Colon (tissue), 2 donors: ENCODE data around the gene RPS15.

ENCODE experiments used
- FAIRE-seq: peaks from 2 replicates; lab custom pipeline; 2012; peaks lifted over from hg19 to GRCh38; lab: Jason Lieb, UNC
- donor health status: control.
- donor health status: control.

RPS15 gene

GRCh38 chr19:1438035-1438932 is at the start of gene RPS15:
Gene RPS15, plus strand, starts transcription at chr19:1438396. Its CDS starts 30 bp downstream, at chr19:1438426.
- no peak for FAIRE-seq

GRCh38 chr19:1388637-1389026 is 49.6 kb upstream of the RPS15 start:
- FAIRE-seq, result no peak

- no peak for FAIRE-seq
Observed at GRCh38 chr19:1389033-1389940, 48.9 kb upstream of the RPS15 start.

GRCh38 chr19:1390890-1391423 is 47.2 kb upstream of the RPS15 start:
- no peak for FAIRE-seq

GRCh38 chr19:1392407-1392806 is 45.8 kb upstream of the RPS15 start:
- FAIRE-seq, result no peak

GRCh38 chr19:1392939-1393530 is 45.2 kb upstream of the RPS15 start:
- no peak for FAIRE-seq

- no peak for FAIRE-seq
Observed at GRCh38 chr19:1393841-1394240, 44.4 kb upstream of the RPS15 start.

- no peak for FAIRE-seq
Observed at GRCh38 chr19:1394252-1395193, 43.7 kb upstream of the RPS15 start.

- FAIRE-seq, result no peak
Observed at GRCh38 chr19:1395194-1396018, 42.8 kb upstream of the RPS15 start.

- no peak for FAIRE-seq
Observed at GRCh38 chr19:1396019-1396767, 42.0 kb upstream of the RPS15 start.

GRCh38 chr19:1396768-1397679 is 41.2 kb upstream of the RPS15 start:
- FAIRE-seq, result no peak

GRCh38 chr19:1397838-1398237 is 40.4 kb upstream of the RPS15 start:
- no peak for FAIRE-seq

GRCh38 chr19:1399079-1399478 is 39.1 kb upstream of the RPS15 start:
- no peak for FAIRE-seq

GRCh38 chr19:1399745-1400144 is 38.5 kb upstream of the RPS15 start:
- FAIRE-seq, result no peak

- no peak for FAIRE-seq
Observed at GRCh38 chr19:1400281-1401137, 37.7 kb upstream of the RPS15 start.

- FAIRE-seq, result no peak
Observed at GRCh38 chr19:1401138-1401888, 36.9 kb upstream of the RPS15 start, which contains the start of gene GAMT. Gene GAMT, minus strand, starts transcription at chr19:1401542. Its CDS starts 66 bp downstream, at chr19:1401476.

GRCh38 chr19:1401889-1402217 is 36.3 kb upstream of the RPS15 start:
- no peak for FAIRE-seq
